Measurements from ENCODE around the gene TRA2A. TPM values are rescaled to one million over a fixed set of nuclear protein-coding genes. Genes with fewer than 3 reads are reported as not detected.

TRA2A gene
- total and polyA plus RNA-seq, 2 of the 13 experiments (the other 11 are each of a cell fraction or from before 2014, with no cell fraction given): 39.1 to 41.6 TPM

GRCh38 chr7:23468526-23469149 is 63.1 kb downstream of the TRA2A start (continued):
- TF ChIP-seq, protein P1, sequence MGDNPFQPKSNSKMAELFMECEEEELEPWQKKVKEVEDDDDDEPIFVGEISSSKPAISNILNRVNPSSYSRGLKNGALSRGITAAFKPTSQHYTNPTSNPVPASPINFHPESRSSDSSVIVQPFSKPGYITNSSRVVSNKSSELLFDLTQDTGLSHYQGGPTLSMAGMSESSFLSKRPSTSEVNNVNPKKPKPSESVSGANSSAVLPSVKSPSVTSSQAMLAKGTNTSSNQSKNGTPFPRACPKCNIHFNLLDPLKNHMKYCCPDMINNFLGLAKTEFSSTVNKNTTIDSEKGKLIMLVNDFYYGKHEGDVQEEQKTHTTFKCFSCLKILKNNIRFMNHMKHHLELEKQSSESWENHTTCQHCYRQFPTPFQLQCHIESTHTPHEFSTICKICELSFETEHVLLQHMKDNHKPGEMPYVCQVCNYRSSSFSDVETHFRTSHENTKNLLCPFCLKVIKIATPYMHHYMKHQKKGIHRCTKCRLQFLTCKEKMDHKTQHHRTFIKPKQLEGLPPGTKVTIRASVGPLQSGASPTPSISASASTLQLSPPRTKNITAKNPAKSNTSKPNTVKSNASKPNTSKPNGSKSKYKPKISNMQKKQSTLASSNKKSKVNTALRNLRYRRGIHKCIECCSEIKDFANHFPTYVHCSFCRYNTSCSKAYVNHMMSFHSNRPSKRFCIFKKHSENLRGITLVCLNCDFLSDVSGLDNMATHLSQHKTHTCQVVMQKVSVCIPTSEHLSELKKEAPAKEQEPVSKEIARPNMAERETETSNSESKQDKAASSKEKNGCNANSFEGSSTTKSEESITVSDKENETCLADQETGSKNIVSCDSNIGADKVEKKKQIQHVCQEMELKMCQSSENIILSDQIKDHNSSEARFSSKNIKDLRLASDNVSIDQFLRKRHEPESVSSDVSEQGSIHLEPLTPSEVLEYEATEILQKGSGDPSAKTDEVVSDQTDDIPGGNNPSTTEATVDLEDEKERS (CRISPR knock-in tag; IDR thresholded peaks at IDR 0.05): no peak
- TF ChIP-seq, protein P2, sequence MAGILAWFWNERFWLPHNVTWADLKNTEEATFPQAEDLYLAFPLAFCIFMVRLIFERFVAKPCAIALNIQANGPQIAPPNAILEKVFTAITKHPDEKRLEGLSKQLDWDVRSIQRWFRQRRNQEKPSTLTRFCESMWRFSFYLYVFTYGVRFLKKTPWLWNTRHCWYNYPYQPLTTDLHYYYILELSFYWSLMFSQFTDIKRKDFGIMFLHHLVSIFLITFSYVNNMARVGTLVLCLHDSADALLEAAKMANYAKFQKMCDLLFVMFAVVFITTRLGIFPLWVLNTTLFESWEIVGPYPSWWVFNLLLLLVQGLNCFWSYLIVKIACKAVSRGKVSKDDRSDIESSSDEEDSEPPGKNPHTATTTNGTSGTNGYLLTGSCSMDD (CRISPR knock-in tag; IDR thresholded peaks at IDR 0.05): no peak
- TF ChIP-seq ZNF251 (CRISPR knock-in tag; IDR thresholded peaks at IDR 0.05) (no peak), SIN3A (IDR thresholded peaks at IDR 0.05; ENCODE audit: borderline replicate concordance, low read depth, low read length) (no peak), MYPOP (CRISPR knock-in tag; IDR thresholded peaks at IDR 0.05) (no peak), HNRNPL (IDR thresholded peaks at IDR 0.05; ENCODE audit: low read depth, low read length) (0 out of 2 replicates have a peak, but pooled peaks have one; percentile 28), ZNF230 (CRISPR knock-in tag; IDR thresholded peaks at IDR 0.05) (no peak; the same call in 1 of the 2 replicates), FOXK1 (CRISPR knock-in tag; IDR thresholded peaks at IDR 0.05; ENCODE audit: borderline replicate concordance, low read depth) (no peak), ZNF362 (CRISPR knock-in tag; IDR thresholded peaks at IDR 0.05; ENCODE audit: borderline replicate concordance) (no peak), POLR2G (IDR thresholded peaks at IDR 0.05; ENCODE audit: low read depth, low read length) (peak; percentile 12; the same call in 1 of the 2 replicates), ZMYM3 (CRISPR knock-in tag; IDR thresholded peaks at IDR 0.05) (no peak), ZNF101 (CRISPR knock-in tag; IDR thresholded peaks at IDR 0.05; ENCODE audit: borderline replicate concordance, low read depth) (no peak), ZNF24 (IDR thresholded peaks at IDR 0.05) (no peak), PHB2 (IDR thresholded peaks at IDR 0.05; ENCODE audit: partially characterized antibody) (no peak), NFE2L1 (CRISPR knock-in tag; IDR thresholded peaks at IDR 0.05; ENCODE audit: borderline replicate concordance) (no peak), HNRNPLL (IDR thresholded peaks at IDR 0.05; ENCODE audit: low read depth, low read length, poor library complexity, severe bottlenecking) (peak; percentile 16)
- TF ChIP-seq, protein P3, sequence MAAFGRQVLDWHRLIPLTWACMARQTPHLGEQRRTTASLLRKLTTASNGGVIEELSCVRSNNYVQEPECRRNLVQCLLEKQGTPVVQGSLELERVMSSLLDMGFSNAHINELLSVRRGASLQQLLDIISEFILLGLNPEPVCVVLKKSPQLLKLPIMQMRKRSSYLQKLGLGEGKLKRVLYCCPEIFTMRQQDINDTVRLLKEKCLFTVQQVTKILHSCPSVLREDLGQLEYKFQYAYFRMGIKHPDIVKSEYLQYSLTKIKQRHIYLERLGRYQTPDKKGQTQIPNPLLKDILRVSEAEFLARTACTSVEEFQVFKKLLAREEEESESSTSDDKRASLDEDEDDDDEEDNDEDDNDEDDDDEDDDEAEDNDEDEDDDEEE (CRISPR knock-in tag; IDR thresholded peaks at IDR 0.05): no peak

Measured in HepG2 (cell line).